Neuronal stem cell (in vitro differentiated cells): ENCODE data around the gene VSTM1.

Experiments used
- DNase-seq: peaks from one replicate; pipeline ENCODE4 v3.0.0-alpha.2; 2013; ENCODE audit warnings: low spot score
- H2AFZ ChIP-seq: one replicate; pipeline ENCODE4 v1.6.1; 2013; ENCODE audit warnings: mild to moderate bottlenecking, low read length, inconsistent platforms
- H2AK5ac ChIP-seq: 2 replicates; pipeline ENCODE4 v1.6.1; 2013; ENCODE audit warnings: low read depth, mild to moderate bottlenecking, inconsistent platforms, low read length, moderate library complexity, mixed read lengths
- H2BK120ac ChIP-seq: 2 replicates; pipeline ENCODE4 v1.6.1; 2013; ENCODE audit warnings: low read depth, mild to moderate bottlenecking, inconsistent platforms, low read length, moderate library complexity, mixed read lengths
- H2BK12ac ChIP-seq: one replicate; pipeline ENCODE4 v1.6.1; 2013; ENCODE audit warnings: low read length, inconsistent platforms
- H2BK15ac ChIP-seq: 2 replicates; pipeline ENCODE4 v1.6.1; 2013; ENCODE audit warnings: mild to moderate bottlenecking, low read length, inconsistent platforms, mixed read lengths
- H2BK5ac ChIP-seq: one replicate; pipeline ENCODE4 v1.6.1; 2013; ENCODE audit warnings: inconsistent platforms, mild to moderate bottlenecking, low read length, moderate library complexity
- H3K14ac ChIP-seq: one replicate; pipeline ENCODE4 v1.6.1; 2013; ENCODE audit warnings: low read length, inconsistent platforms
- H3K18ac ChIP-seq: 2 replicates; pipeline ENCODE4 v1.6.1; 2013; ENCODE audit warnings: low read length, inconsistent platforms
- H3K23ac ChIP-seq: 2 replicates; pipeline ENCODE4 v1.6.1; 2013; ENCODE audit warnings: low read depth, mild to moderate bottlenecking, mixed read lengths, low read length, inconsistent platforms; ENCODE audit not compliant: poor library complexity
- H3K27ac ChIP-seq: replicated peaks from 3 replicates; pipeline ENCODE4 v1.5.1; 2013; ENCODE audit warnings: low read length, inconsistent platforms
- H3K27me3 ChIP-seq, 3 experiments: 2 replicates each; pipeline ENCODE4 v1.6.1; 2013; ENCODE audit warnings: low read length in 3 of 3, mild to moderate bottlenecking in 2 of 3, inconsistent platforms in 1 of 3, low read depth in 1 of 3, mixed read lengths in 1 of 3, moderate library complexity in 1 of 3; ENCODE audit not compliant: control insufficient read depth in 3 of 3, insufficient read depth in 3 of 3
- H3K36me3 ChIP-seq, 2 donors: replicated peaks in 1 of 2; 2 replicates each; pipeline ENCODE4 v1.6.1; 2013; ENCODE audit warnings: low read length in 2 of 2; ENCODE audit not compliant: control insufficient read depth in 2 of 2, insufficient read depth in 2 of 2
- H3K4ac ChIP-seq: 2 replicates; pipeline ENCODE4 v1.6.1; 2013; ENCODE audit warnings: inconsistent platforms, mild to moderate bottlenecking, low read length, moderate library complexity
- H3K4me1 ChIP-seq, 2 donors: 1 replicate in 1 of 2; 2 replicates in 1 of 2; pipeline ENCODE4 v1.6.1; 2013; ENCODE audit warnings: low read length in 2 of 2, low read depth in 1 of 2; ENCODE audit not compliant: control insufficient read depth in 2 of 2, insufficient read depth in 1 of 2
- H3K4me2 ChIP-seq: one replicate; pipeline ENCODE4 v1.6.1; 2013; ENCODE audit warnings: mild to moderate bottlenecking, low read length, inconsistent platforms; ENCODE audit not compliant: insufficient read depth, poor library complexity, severe bottlenecking
- H3K4me3 ChIP-seq, 2 donors: 2 replicates each; pipeline ENCODE4 v1.5.1; 2013; ENCODE audit warnings: low read length in 2 of 2, mild to moderate bottlenecking in 2 of 2, inconsistent platforms in 1 of 2, moderate library complexity in 1 of 2
- H3K79me1 ChIP-seq: one replicate; pipeline ENCODE4 v1.6.1; 2013; ENCODE audit warnings: low read depth, mild to moderate bottlenecking, inconsistent platforms, low read length, moderate library complexity
- H3K9ac ChIP-seq: one replicate; pipeline ENCODE4 v1.6.1; 2013; ENCODE audit warnings: mild to moderate bottlenecking, low read depth, low read length, inconsistent platforms; ENCODE audit not compliant: poor library complexity
- H3K9me3 ChIP-seq, 2 donors: replicated peaks in 1 of 2; 2 replicates each; pipeline versions ENCODE3 to v1.6.1; 2013; ENCODE audit warnings: low read length in 2 of 2, mild to moderate bottlenecking in 2 of 2, inconsistent platforms in 1 of 2, low read depth in 1 of 2, mixed read lengths in 1 of 2, moderate library complexity in 1 of 2; ENCODE audit not compliant: control insufficient read depth in 2 of 2, insufficient read depth in 1 of 2
- H4K8ac ChIP-seq: one replicate; pipeline ENCODE4 v1.6.1; 2013; ENCODE audit warnings: low read depth, mild to moderate bottlenecking, inconsistent platforms, low read length, moderate library complexity
- H4K91ac ChIP-seq: one replicate; pipeline ENCODE4 v1.6.1; 2013; ENCODE audit warnings: low read length, low read depth, mild to moderate bottlenecking, inconsistent platforms; ENCODE audit not compliant: poor library complexity
- WGBS, 2 donors: extraction: QIAGEN DNeasy Blood & Tissue Kit; methylation state at CpG; one replicate each; pipeline ENCODE4 v1.1.7; 2013; ENCODE audit warnings: missing lambda C conversion rate in 2 of 2, mixed read lengths in 1 of 2; ENCODE audit not compliant: insufficient read length in 2 of 2, insufficient replicate concordance in 1 of 2; ENCODE audit errors: extremely low coverage in 2 of 2; 5-methylcytosine and 5-hydroxymethylcytosine counted together

The VSTM1 gene

DNA sequence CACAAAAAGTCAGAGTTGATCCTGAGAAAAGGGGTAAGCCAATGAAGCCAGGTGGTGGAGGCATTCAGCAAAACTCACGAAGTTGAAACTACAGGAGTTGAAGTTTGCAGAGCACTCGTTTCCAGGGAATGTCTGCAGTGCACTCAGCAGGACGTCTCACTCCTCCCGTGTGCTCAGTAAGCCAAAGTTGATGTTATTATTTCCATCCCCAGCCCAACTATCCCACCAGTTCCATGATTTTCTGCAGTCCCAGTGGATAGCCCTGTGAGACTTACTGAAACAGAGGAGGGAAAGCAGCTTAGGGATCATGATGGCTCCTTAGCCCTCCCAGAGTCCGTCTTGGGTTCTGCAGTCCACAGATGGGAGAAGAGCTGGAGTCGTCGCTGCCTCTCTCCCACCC lies 17.3 kb upstream of the VSTM1 start, which contains the start of gene TARM1:
TARM1 (minus strand) TSS at position 334 of the 400 bp plus-strand sequence; CDS start at position 309, 25 bp downstream.
- no peak within 1 kb of the TSS for H2BK120ac ChIP-seq
- H3K23ac ChIP-seq: no peak within 1 kb of the TSS
- no peak within 1 kb of the TSS for H3K4ac ChIP-seq
- H4K8ac ChIP-seq: no peak within 1 kb of the TSS
- no CpG with 5 or more reads among the region's 7 CpGs for WGBS, 2 donors
- no peaks in the 10 kb centered on the region for H3K36me3 ChIP-seq
- H3K4me1 ChIP-seq: no peaks in the 10 kb centered on the region
- H3K9ac ChIP-seq: no peak within 1 kb of the TSS
- no peak within 1 kb of the TSS for H3K4me3 ChIP-seq
- no peak within 1 kb of the TSS for H3K4me2 ChIP-seq
- H3K27ac ChIP-seq: no peak within 1 kb of the TSS
- no peak within 1 kb of the TSS for H2BK15ac ChIP-seq
- H3K9me3 ChIP-seq: peaks cover 7% of the 10 kb centered on the region in 2 donors
- H3K27me3 ChIP-seq: no peaks in the 10 kb centered on the region
- H3K79me1 ChIP-seq: no peaks in the 10 kb centered on the region
- DNase-seq: no peak
- H4K91ac ChIP-seq: no peak within 1 kb of the TSS
- H3K14ac ChIP-seq: no peak within 1 kb of the TSS
- H2AFZ ChIP-seq: no peak within 1 kb of the TSS
- no peak within 1 kb of the TSS for H3K18ac ChIP-seq
- H2BK12ac ChIP-seq: no peak within 1 kb of the TSS
- H2AK5ac ChIP-seq: no peak within 1 kb of the TSS
- no peak within 1 kb of the TSS for H2BK5ac ChIP-seq

DNA sequence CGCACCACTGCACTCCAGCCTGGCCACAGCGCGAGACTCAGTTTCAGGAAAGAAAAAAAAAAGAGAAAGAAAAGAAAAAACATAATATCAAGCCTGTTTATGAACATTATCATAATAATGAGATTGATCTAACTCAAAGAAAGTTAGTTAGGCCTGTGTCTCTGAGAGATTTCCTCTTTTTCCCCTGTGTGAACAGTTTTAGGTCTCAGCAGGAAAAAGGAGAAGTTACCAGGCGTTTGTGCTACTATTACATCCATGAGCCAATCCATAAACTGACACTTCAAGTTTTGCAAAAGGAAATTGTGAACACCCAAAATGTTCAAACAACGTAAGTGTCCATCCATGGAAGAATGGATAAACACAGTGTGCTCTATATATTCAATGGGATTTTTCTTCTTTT lies 13.6 kb upstream of the VSTM1 start:
- no peak overlapping the region for H3K4me3 ChIP-seq
- H3K79me1 ChIP-seq: no peaks in the 10 kb centered on the region
- no peaks in the 10 kb centered on the region for H3K36me3 ChIP-seq
- H2BK12ac ChIP-seq: no peak overlapping the region
- H3K4ac ChIP-seq: no peak overlapping the region
- no peak for DNase-seq
- no peak overlapping the region for H4K91ac ChIP-seq
- H3K14ac ChIP-seq: no peak overlapping the region
- no peak overlapping the region for H3K4me2 ChIP-seq
- H2BK120ac ChIP-seq: no peak overlapping the region
- H2AK5ac ChIP-seq: no peak overlapping the region
- peaks cover 0 to 2% of the 10 kb centered on the region in 2 donors for H3K4me1 ChIP-seq
- WGBS, 2 donors: no CpG with 5 or more reads among the region's 5 CpGs
- no peak overlapping the region for H3K23ac ChIP-seq
- no peak overlapping the region for H2BK15ac ChIP-seq
- peaks cover 4 to 7% of the 10 kb centered on the region in 2 donors for H3K9me3 ChIP-seq
- H4K8ac ChIP-seq: no peak overlapping the region
- H3K18ac ChIP-seq: no peak overlapping the region
- no peaks in the 10 kb centered on the region for H3K27me3 ChIP-seq
- H3K27ac ChIP-seq: no peak overlapping the region
- no peak overlapping the region for H2BK5ac ChIP-seq
- H2AFZ ChIP-seq: no peak overlapping the region
- no peak overlapping the region for H3K9ac ChIP-seq

DNA sequence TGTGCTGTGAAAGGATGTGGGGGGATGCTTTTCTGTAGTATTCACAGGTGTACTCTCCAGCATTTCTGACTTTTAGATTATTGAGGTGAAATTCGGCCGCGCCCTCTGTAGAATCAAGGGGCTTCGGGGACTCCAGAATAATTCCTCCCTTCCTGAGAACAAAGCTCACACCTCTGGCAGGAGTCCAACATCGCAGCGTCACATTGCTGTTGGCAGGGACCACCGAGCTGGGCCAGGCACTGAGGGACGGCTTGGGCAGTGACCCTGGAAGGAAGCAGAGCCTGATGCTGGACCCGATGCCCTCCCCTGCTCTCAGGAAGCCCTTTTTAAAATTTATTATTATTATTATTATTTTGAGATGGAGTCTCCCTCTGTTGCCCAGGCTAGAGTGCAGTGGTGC lies 11.2 kb upstream of the VSTM1 start:
- no peak for DNase-seq
- WGBS, 2 donors: no CpG with 5 or more reads among the region's 9 CpGs

DNA sequence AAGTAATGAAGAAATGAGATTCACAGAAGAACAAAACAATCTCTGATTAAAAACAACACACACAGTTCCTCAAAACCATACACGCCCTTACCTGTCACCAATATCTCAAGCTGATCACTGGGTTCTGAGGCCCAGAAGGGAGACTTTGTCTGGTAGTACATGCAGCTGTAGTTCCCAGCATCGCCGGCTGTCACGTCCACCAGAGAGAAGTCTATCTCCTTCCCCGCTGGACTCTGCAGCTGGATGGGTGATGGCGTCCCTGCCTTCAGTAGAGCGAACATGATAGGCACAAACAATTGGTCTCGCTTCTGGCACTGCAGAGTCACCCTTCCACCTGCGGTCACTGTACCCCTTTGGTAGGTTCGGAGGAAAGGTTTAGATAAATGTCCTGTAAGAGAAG lies 10.1 kb upstream of the VSTM1 start:
- Histone ChIP-seq H3K4me2 (no peak overlapping the region), H3K36me3 (no peaks in the 10 kb centered on the region), H4K8ac (no peak overlapping the region), H2BK15ac (no peak overlapping the region), H3K79me1 (peaks cover 2% of the 10 kb centered on the region), H3K9ac (no peak overlapping the region), H2BK5ac (no peak overlapping the region), H3K27me3 (no peaks in the 10 kb centered on the region), H4K91ac (no peak overlapping the region), H3K4ac (no peak overlapping the region), H2AFZ (no peak overlapping the region), H3K18ac (no peak overlapping the region), H2BK120ac (no peak overlapping the region), H3K4me1 (peaks cover 0 to 2% of the 10 kb centered on the region in 2 donors), H3K27ac (no peak overlapping the region), H3K14ac (no peak overlapping the region), H3K23ac (no peak overlapping the region), H2BK12ac (no peak overlapping the region), H2AK5ac (no peak overlapping the region), H3K9me3 (peaks cover 3 to 4% of the 10 kb centered on the region in 2 donors), H3K4me3 (no peak overlapping the region)
- WGBS, 2 donors: no CpG with 5 or more reads among the region's 10 CpGs
- no peak for DNase-seq

More for the DNA sequence above, 11.2 kb upstream of the VSTM1 start:
- H3K14ac ChIP-seq: no peak overlapping the region
- H2BK5ac ChIP-seq: no peak overlapping the region
- H2BK12ac ChIP-seq: no peak overlapping the region
- H2BK120ac ChIP-seq: no peak overlapping the region
- no peaks in the 10 kb centered on the region for H3K27me3 ChIP-seq
- no peak overlapping the region for H3K4me3 ChIP-seq
- H3K36me3 ChIP-seq: no peaks in the 10 kb centered on the region
- no peak overlapping the region for H4K8ac ChIP-seq
- H2BK15ac ChIP-seq: no peak overlapping the region
- H4K91ac ChIP-seq: no peak overlapping the region
- peaks cover 2% of the 10 kb centered on the region for H3K79me1 ChIP-seq
- no peak overlapping the region for H2AK5ac ChIP-seq
- no peak overlapping the region for H3K9ac ChIP-seq
- H3K27ac ChIP-seq: no peak overlapping the region
- no peaks in the 10 kb centered on the region for H3K9me3 ChIP-seq
- peaks cover 0 to 2% of the 10 kb centered on the region in 2 donors for H3K4me1 ChIP-seq
- H3K18ac ChIP-seq: no peak overlapping the region
- no peak overlapping the region for H3K23ac ChIP-seq
- no peak overlapping the region for H3K4me2 ChIP-seq
- H2AFZ ChIP-seq: no peak overlapping the region
- H3K4ac ChIP-seq: no peak overlapping the region
